Activated CD8-positive, alpha-beta memory T cell treated with anti-CD3 and anti-CD28 coated beads for 48 hours (primary cell): ENCODE data around the gene FPR3.
"Not testable (repeated sequence)": the region's sequence is repeated elsewhere in the genome, so short reads cannot be mapped to it uniquely, and the experiment has no call there.

ENCODE experiments used
- DNase-seq, 3 experiments: peaks; one replicate each; pipeline ENCODE4 v3.0.0-alpha.2; 2020; ENCODE audit warnings: low read depth in 2 of 3, low spot score in 2 of 3

FPR3 gene

DNA sequence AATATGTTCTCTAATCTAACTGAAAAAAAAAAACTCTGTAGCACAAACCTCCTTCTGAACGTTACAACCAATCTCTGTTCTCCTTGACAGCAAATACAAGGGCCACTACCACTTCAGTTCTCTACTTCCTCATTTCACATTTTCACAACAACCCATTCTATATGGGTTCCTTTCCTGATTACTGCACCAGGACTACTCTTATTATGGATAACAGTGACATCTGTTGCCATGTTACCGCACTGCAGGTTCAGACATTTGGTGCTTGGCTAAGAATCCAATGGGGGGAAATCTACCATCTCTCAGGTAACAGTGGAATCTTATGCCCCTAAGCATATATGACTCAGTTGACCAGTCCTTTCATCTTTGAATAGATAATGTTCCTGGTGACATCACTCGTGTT is 11.6 kb upstream of the FPR3 start:
- no peak for DNase-seq

DNA sequence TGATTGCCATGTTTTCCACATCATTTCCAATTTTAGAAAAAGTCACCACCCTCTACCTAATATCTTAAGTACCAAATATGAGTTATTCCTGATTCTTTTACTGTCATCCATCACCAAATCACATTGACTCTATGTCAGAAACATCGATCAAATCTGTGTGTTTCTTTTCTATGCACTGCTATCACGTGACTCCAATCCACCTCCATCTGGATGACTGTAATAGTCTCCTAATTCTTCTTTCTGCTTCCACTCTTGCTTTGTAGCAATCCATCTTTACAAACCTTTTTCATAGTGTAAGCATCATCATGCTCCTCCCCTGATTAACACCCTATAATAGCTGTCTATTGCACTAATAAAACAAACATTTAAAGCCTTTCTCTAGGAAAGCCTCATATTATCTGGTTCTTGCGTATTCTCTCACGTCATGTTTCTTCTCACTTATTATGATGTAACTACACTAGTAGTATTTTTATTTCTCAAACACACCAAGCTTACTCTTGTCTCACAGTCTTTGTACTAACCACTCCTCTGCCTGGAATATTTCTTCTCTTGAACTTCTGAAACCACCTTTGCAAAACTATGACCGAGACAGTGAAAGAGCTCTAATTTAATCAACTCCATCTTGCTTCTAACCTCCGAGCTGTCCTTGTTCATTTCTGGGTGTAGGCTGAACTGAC is 10.7 kb upstream of the FPR3 start:
- DNase-seq: no peak

DNA sequence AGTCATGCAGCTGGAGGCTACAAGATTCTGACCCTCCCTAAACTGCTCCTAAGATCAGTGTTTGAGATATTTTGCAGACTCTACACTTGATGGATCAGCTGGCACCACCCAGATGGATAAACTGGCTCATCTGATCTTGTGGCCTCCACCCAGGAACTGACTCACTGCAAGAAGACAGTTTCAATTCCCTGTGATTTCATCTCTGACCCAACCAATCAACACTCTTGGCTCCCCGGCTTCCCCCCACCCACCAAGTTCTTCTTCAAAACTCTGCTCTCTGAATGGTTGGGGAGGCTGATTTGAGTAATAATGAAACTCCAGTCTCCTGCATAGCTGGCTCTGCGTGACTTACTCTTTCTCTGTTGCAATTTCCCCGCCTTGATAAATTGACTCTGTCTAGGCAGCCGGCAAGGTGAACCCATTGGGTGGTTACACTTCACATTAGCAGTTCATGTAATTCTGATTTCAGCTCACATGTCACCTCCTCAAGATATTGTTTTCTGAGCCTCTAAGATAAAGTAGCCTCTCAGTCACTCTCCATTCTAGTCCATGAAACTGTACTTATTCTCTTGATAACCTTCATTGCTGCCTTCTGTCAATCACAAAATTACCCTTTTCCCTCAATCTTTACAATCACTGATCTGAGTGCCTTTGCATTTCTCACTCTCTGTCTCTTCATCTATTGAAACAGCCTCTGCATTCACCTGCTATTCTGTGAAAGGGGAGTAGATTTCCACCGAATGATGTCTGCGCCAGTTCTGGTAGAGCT is 9.9 kb upstream of the FPR3 start:
- DNase-seq: peak in 2 of 3 experiments; percentile 5

DNA sequence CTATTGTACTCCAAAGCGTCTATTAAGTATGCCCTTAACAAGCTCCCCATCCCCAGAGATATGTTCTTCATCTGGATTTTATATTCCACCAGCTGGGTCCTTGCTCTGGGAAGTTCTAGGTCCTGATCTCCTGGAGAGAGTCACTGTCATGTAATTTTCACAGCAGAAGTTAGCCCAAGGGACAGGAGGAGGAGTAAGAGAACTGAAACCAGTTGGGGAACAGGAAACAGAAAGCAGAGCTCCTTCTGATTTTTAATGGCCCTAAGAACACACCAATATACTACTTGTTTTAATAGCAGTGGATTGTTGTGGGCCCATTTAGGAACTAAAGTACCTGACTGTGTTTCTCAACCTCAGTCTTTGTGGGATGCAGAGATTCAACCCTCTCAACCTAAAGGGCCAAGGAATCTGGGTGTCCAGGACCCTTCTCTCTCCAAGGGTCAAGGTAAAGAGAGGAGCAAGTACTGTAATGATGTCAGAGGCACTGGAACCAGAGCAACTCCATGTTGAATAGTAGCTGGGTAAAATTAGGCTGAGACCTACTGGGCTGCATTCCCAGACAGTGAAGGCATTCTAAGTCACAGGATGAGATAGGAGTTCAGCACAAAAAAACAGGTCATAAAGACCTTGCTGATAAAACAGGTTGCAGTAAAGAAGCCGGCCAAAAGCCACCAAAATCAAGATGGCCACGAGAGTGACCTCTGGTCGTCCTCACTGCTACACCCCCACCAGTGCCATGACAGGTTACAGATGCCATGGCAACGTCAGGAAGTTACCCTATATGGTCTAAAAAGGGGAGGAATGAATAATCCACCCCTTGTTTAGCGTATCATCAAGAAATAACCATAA is 8.1 kb upstream of the FPR3 start:
- no peak for DNase-seq

DNA sequence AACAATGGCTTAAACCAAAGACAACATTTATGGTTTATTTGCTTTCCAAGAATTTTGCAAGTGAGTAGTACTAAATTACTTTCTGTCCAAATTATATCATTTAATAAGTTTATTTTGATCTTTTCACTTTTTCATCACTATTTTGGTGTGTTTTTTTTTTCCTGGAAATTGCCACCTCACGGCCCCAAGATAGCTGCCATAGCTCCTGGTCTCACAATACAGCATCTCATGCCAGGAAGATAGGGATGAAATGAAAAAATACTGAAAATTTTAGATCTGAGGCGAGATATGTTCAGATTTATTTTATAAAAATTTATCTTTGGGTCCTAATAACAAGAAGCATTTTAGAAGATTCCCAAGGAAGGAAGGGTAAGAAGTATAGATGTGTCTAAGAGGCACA is 6.9 kb upstream of the FPR3 start:
- no peak for DNase-seq

DNA sequence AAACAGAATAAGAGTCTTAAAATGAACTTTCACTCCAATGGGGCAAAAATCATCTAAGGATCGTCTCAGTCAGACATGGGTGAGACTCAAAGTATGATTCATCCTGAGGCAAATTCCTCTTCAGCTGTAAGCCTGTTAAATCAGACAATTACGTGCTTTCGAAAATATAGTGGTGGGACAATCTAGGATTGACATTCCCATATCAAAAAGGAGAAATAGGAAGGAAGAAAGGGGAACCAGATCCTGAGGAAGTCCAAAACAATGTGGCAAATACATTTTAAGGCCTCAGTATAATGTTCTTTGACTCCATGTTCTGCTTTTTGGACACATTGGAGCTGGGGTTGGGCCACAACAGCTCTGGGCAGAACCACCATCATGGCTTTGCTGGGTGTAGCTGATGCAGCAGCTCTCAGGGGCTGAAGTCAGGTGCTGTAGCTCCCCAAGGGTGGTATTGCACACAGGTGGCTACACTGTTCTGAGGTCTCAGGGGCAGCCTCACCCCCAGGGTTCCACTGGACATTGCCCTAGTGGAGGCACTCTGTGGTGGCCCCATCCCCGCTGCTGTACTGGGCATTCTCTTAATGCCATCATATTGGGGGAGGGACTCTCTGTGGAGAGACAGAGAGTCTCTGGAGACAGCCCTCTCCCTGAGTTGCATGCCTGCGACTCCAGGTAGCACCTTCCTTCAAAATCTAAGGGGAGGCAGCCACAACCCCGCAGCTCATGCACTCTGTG is 5.7 kb upstream of the FPR3 start:
- no peak for DNase-seq

DNA sequence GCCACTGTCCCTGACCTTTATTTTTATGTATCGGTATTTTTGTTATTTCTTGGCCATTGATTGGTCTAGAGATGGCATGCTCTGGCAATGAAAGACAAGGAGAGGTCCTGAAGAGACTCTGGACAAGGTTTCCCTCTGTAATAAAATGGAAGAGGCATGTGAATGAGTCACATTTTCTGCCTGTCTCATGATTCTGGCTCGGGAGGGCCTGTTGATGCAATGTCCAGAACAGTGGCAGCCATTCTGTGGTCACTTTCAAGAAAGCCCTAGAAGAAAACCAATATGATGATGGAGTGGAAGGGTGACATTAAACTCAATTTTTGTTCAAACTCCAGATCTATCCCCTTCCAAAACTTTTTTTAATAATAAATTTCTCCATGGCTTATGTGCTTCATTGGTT is 2.0 kb upstream of the FPR3 start:
- no peak for DNase-seq

DNA sequence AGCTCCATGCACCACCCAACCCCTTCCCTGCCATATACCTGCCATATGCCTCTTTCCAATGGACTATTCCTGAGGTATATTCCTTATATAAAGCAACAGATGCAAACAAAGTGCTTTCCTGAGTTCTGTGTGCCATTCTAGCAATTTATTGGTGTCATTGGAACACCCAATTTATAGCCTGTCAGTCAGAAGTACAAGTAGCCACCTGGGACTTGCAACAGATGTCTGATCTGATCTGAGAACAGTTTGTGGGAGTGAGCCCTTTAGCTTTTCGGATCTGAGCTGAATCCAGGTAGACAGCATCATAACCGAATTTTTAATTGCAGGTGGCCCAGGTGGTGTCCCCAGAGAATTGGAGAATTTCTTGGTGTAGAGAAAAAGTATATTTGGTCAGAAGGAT is 963 bp upstream of the FPR3 start:
- DNase-seq: no peak

DNA sequence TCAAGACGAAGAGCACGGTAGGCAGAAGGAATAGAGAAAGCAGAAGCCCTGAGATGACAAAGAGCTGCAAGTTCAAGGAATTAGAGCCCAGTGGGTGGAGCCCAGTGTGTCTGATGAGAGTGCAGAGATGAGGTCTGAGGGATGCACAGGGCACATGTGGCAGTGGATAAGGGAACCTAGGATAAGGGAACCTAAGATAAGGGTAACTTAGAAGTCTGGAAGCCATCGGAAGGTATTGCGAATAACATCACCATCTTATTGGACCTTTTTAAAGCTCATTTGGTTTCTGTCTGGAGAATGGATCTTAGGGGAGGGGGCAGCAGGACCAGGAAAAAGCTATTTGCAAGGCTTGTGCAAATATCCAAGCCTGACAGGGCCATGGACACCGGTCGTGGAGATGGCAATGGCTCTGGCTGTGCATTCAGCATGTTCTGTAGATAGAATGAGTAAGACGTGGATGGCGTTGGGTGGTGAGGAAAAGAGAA is 1.3 kb downstream of the FPR3 start:
- no peak for DNase-seq

DNA sequence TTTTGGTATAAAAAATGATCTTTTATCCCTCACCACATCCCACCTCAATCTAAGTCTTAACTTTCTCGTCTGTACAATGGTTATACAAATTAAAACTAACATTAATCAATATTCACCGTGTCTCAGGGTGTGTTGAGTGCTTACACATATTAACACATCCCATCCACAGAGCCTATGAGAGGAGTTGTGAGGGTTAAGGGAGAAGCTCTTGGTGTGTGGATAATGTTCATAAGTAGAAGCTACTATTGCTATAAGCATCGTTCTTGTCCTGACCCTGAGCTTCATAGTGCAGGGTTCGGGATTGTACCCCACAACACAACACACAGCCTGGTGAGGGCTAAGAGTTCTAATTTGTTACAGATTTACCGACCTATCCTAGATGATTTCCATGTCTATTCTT is 2.5 kb downstream of the FPR3 start:
- DNase-seq: no peak

DNA sequence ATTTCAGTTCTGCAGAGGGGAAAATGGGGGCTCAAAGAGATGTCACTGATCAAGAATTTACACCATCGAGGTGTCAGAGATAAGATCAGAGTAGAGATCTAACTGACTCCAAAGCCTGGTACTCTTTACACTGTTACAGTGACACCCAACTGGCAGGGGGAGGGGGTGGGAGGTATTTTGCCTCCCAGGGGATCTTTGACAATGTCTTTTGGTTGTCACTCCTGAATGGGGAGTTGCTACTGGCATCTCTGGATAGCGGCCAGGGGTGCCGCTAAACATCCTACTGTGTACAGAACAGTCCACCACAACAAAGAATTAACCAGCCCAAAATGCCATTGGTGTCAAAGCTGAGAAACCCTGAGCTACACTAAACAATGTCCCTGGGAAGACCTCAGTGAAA is 3.1 kb downstream of the FPR3 start:
- DNase-seq: no peak

DNA sequence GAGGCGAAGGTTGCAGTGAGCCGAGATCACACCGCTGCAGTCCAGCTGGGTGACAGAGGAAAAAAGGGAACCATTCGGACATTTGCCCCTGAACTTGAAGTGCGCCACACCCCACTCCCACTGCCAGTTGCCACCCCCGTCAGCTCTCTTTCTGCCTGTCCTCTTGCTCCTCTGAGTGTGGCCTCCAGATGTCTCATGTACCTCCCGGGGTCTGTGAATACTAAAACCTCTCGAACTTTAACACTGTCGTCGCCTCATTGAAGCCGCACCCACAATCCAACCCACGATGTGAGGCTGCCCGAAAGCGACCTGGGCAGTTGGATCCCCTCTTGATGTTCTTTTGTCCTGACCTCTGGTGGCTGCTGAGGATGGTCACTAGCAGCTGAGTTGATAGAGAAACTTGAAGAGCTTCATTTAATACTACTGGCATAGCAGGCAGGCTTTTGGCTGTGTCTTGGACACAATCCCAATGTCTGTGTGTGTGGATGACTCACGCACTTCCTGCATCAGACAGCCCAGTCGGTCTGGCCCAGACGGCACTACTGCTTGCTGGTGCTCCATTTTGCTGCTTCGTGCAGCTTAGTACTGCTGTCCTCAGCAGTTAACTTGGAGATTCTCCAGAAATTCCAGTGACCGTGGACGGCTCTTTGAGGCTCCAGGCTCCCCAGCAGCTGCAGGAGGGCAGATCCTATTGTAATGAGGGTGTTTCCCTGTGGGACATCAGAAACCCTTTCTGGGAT is 4.2 kb downstream of the FPR3 start:
- no peak for DNase-seq

DNA sequence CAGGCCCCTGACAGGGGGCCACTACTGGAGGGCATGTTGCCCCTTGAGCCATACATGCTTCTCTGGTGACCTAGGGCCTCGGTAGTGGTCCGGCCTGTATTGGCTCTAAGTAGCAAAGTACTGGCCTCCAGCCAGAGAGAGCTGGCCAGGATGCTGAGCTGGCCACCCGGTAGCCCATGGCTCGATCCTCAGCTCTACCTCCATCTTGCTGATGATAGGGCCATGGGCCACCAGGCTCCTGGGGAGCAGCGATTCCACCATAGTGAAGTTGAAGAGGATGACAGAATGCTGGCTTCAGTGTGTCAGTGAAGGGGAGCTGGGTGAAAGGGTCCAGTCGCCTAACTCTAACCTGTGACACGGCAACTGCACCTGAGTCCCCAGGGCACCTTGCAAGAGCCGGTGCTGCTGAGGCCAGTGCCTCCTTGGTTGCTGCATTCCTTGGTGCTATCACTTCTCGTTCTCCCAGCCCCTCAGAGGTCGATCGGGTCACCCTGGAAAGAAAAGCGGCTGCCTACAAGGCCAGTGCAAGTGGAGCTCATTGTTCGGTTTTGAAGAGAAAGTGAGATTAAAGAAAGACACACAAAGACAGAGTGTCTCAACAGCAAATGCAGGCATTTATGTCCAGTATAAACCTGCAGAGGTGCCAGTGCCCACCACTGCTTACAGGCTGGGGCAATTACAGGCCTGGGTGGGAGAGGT is 5.0 kb downstream of the FPR3 start:
- no peak for DNase-seq

DNA sequence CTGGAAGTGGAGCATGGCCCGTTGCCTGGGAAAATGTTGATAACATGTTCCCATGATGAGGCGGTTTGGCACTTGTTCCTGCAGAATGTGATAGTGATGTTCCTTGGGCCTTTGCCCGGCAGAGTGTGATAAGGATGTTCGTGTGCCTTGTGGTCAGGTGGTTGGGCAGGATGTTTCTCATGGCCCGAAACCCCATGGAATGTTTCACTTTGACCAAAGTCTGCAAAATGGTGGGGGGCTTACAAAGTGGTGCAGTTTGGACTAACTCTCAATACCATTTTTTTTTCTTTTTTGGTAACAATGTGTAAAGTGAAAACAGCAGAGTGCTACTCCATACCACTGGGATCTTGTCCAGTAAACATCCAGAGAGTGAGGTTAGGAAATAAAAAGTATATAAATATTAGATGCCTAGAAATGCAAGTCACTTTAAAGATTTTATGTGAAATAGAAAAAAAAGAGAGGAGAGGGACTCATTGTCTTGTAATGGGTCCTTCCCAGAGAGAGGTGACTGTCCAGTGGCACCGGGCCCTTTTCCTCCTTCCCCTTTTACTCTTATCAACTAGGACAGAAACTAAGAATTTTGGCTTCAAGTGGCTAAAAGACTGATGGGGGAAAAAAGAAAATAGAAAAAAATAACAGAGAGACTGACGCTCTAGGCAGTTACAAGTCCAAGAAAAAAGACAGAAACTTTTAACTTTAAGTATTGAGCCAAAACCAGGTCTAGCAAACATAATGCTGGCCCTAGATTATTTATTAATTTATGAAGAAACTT is 5.7 kb downstream of the FPR3 start:
- no peak for DNase-seq

DNA sequence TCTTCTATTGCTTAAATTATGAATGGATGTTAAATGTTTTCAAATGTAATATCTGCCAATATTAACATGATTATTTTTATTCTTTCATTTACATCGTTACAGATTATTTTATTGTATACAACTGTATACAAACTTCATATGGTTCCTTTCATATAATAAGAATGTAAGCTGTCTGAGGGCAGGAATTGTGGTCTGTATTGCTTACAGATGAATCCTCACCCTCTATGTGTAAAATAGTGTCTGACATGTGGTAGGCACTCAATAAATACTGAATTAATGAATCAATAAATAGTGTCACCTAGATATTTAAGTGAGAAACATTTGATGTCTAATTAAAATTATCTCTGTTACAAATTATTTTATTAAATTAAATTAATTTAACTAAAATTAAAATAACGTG is 7.8 kb downstream of the FPR3 start:
- no peak for DNase-seq

DNA sequence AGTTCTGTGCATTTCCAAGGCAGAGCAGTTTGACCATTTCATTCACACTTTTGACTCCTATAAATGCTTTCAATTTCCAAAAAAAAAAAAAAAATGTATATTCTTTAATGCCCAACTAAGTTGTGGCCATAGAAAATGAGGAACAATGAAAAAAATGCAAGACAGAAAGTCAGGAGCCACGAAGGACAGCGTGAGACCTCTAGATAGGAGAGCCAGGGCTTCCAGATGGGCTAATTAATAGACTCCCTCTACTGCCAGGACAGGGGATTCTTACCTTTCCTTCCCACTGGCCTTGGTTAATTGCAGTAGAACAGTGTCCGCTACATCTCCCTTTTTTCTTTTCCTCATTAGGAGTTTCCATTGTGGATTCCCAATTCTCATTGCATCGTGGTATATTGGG is 8.6 kb downstream of the FPR3 start:
- no peak for DNase-seq

DNA sequence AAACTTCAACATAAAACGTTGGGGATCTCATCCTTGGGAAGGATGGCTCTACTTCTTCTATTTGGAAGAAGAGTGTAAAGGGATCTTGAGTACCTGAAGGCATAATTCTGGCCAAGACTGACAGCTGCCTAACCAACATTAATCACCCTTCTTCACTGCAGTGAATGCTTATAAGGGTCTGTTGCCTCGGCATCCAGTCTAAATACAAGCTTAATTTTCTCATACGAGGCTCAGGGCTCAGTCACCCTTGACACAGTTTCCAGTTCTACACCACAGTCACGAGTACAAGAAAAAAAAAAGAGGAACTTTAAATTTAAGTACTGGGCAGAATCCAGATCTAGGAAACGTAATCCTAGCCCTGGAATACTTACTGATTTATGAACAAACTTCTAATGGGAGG is 9.0 kb downstream of the FPR3 start:
- DNase-seq: no peak

DNA sequence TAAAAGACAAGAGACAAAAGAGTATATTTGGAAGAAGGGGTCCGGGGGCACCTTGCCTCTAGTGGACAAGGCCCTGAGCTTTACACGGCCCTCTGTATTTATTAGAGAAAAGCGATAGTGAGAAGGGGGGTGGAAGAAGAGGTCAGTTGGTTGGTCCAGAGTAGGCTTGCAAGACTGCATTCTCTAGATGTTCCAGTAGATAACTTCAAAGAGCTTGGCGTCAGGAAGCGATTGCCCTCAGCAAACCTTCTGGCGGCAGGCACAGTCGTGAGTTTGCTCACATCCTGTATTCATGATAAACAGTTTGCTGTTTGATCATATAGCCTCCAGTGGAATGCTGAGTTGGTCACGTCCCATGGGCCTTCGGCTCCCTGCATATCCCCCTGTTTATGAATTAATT is 9.8 kb downstream of the FPR3 start:
- DNase-seq: not testable (repeated sequence)

DNA sequence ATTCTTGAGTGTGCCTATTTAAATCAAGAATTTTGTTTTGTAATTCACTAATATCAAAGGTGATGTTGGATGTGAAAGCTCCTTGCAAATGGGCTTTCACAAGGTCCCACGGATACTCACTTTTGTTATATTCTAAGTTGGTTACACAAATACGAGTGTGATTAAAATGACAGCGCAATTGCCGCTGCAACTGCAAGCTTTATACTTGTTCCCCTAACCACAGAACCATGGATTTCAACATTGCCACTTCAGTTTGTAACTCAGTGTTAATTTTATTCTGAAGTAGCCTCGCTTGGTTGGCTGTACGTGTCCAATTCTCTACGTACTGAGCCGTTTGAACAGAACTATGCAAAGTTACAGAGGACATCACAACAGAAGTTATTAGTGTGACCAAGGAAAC is 10.4 kb downstream of the FPR3 start:
- DNase-seq: not testable (repeated sequence)
